ENCODE data around the gene WDCP.

GRCh38 chr2:24018241-24018640, 28.9 kb downstream of the WDCP start:
- TF ChIP-seq CTCF (IDR thresholded peaks at IDR 0.05) = no peak
- no peak for TF ChIP-seq POLR2A (IDR thresholded peaks at IDR 0.05)

Measured in uterus (tissue), 2 donors.